Smooth muscle cell of the brain vasculature (primary cell): ENCODE data around the gene HECA.

Experiments used
- DNase-seq: peaks from one replicate; pipeline ENCODE4 v3.0.0-alpha.2; 2012; ENCODE audit warnings: low read depth, low spot score

The HECA gene

DNA sequence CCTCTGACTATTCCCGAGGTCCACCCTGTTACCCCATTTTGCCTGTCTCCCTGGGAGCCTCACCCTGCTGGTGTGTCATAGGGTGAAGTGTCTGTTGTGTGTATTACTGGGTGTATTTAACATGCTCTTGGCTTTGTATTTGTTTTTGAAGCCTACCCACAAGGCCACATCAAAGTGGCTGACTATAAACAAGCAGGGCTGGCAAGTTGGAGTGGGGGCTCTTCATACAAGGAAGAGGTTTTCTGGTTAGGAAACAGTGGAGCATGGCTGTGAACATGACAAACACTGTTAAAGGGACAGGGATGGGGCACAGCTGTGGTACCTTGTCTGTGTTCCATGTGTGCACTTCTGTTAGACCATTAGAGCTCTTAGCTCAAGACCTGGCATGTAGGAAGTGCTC is 26.3 kb downstream of the HECA start:
- DNase-seq = peak; percentile 60

GRCh38 chr6:139161817-139162284 is 27.0 kb downstream of the HECA start:
- DNase-seq = no peak

GRCh38 chr6:139164001-139164400 is 29.1 kb downstream of the HECA start:
- DNase-seq = no peak

- no peak for DNase-seq
Measured at GRCh38 chr6:139165324-139165723, 30.4 kb downstream of the HECA start.

- DNase-seq = no peak
Measured at GRCh38 chr6:139166238-139166955, 31.5 kb downstream of the HECA start.

GRCh38 chr6:139166956-139167313 is 32.1 kb downstream of the HECA start:
- DNase-seq = no peak

DNA sequence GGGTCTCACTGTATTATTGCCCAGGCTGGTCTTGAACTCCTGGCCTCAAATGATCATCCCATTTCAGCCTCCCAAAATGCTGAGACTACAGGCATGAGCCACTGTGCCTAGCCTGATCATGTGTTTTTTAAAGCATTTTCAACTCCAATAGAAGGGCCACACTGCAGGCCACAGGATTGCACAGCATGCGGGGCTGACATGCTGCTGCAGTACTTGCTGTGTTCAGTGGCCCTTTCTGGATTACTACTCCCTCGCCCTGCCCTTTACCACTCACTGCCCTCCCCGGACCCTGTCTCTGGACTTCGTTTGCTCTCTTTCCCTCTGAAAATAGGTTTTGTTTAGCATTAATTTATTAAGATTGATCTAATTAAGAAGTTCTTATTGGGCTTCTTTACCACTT is 37.3 kb downstream of the HECA start:
- DNase-seq = no peak

GRCh38 chr6:139172567-139172966 is 37.7 kb downstream of the HECA start:
- DNase-seq = no peak

- no peak for DNase-seq
Measured at GRCh38 chr6:139173172-139173571, 38.3 kb downstream of the HECA start.

GRCh38 chr6:139173822-139174221 is 38.9 kb downstream of the HECA start:
- no peak for DNase-seq

GRCh38 chr6:139174961-139175360 is 40.1 kb downstream of the HECA start:
- no peak for DNase-seq

DNA sequence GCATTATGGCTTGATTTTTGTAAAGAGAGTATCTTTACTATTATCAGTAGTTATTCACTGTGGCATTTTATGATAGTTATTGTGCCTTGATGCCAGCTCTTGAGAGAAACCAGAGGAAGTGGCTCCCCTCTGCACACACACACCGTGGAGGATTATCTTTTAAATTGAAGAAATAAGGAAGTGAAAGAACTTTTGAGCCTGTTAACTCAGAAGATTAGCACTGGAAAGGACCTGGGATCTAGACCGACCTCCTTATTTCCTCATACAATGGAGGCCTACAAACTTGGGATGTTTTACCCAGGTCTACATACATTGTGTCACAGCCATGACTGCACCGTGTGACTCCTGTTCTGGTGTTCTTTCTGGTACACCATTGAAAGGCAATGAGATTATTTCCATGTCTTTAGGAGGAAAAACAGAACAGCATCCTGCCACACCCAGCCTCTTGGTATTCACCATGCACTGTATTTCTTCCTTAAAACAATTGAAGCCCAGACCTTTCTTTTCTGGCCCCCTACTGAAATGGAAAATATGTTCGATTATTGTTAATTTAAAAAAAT is 40.6 kb downstream of the HECA start:
- no peak for DNase-seq

- no peak for DNase-seq
Measured at GRCh38 chr6:139181236-139181635, 46.4 kb downstream of the HECA start.

- DNase-seq = no peak
Measured at GRCh38 chr6:139184047-139184446, 49.2 kb downstream of the HECA start.

DNA sequence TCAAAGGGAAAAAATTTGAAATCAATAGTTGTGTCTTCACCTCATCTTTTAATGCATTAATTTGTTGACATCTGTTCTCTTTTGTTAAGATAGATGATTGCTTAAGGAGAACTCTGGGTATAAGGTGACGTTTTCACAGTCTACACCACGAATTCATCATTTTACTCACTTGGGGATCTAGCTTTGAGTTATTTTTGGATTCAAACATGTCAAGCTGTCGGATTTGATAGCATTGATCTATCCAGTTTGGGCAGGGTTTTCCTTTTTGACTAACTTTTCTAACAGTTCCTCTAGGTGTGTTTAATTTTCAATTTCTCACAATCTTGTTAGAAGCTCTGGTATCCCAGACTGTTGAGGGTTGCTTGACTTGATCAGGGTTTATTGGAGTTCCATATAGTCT is 49.6 kb downstream of the HECA start:
- DNase-seq = no peak

GRCh38 chr6:139186242-139186641 is 51.4 kb downstream of the HECA start:
- no peak for DNase-seq

DNA sequence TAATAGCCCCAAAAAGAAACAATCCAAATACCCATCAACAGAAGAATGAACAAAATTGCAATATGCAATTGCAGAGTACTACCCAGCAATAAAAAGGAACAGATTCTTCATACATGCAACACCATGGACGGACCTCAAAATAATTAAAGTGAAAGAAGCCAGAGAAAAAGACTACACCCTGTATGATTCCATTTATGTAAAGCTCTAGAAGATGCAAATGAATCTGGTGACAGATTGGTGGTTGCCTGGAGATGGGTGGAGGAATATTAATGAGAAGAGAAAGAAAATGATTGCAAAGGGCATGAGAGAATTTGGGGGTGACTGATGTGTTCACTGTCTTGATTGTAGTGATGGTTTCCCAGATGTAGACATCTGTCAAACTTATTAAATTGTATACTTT is 51.8 kb downstream of the HECA start:
- DNase-seq = no peak

DNA sequence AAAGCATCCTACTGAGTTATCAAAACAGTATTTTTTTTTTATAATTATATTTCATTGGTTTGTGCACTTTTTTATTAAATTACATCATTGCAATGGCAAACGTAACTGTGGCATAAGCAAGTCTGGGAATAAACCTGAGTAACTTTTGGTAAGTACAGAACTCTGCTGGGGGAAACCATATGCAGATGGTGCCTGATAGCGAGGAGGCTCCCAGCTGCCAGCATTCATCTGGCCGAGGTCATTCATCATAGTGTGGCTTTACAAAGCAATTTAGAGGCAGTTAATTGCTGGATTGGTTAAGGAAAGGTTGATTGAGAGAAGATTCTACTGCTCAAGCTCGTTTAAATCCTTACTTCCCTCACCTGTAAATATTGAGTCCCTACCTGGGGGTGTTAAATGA is 52.6 kb downstream of the HECA start:
- no peak for DNase-seq

- DNase-seq = no peak
Measured at GRCh38 chr6:139189665-139190064, 54.8 kb downstream of the HECA start.

DNA sequence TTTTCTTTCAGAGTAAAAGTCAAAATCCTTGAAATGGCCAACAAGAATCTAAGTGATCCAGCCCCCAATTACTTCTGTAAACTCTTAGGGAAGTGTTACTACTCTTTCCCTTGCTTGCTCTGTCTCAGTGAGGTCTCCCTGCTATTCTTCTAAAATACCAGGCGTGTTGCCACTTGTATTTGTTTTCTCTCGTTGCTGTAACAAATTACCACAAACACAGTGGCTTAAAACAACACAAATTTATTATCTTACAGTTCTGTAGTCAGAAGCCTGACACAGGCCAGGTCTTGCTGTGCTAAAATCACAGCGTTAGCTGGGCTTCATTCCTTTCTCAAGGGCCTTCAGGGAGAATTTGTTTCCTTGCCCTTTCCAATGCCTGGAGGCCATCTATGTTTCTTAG is 59.9 kb downstream of the HECA start:
- DNase-seq = no peak

DNA sequence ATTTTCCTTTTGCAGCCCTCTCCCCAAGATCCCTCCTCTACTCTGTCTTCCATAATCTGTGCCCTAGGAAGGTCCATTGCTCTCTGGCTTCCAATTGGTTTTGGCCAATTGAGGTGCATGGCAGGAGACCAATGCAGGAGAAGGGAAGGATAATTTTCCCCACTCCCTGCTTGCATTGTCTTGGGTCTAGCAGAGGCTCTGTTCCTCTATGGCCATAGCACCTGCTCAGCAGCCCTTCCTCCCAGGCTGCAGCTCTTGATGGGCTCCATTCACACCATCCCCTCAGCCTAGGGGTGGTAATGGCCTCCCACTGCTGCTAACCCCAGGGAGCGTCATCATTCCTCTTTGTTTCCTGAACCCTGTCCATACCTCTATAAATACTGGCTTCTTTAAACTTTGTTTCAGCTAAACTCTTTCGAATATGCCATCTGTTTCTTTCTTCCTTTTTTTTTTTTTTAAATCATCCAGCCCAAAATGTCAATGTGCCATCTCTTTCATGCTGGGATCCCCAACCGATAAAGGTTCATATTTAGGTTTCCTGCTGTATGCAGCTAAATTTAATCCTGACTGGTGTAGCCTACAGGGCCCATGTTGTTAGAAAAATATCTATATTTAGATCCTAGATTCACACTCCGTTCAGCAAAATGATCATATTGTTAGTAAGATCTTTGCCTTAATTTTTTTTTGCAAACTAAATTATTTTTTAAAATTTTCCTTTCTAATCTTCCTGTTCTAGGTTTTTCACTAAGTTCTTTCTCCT is 63.8 kb downstream of the HECA start:
- no peak for DNase-seq

- DNase-seq = no peak
Measured at GRCh38 chr6:139201378-139201777, 66.5 kb downstream of the HECA start.

DNA sequence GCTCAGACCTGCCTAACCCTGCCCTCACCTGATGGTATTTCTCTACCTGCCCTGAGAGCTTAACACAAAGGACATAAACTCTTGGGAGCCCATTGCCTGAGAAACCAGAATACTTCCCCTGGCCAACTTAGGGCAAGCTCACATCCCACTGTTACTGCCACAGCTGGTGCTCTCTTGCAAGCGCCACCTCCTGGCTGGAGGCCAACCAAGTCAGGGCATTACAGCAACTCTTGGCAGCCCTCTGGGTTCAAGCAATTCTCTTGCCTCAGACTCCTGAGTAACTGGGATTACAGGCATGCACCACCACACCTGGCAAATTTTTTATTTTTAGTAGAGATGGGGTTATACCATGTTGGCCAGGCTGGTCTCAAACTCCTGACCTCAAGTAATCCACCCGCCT is 70.1 kb downstream of the HECA start:
- DNase-seq = no peak
